ENCODE results near the gene ITGA11.
A peak's percentile ranks its signal among the peaks of the same experiment; 100 is the strongest.

ITGA11 gene

GRCh38 chr15:68389936-68390817 lies 41.8 kb downstream of the ITGA11 start:
- DNase-seq (ENCODE audit: insufficient read length, low spot score) (no peak), FAIRE-seq (no peak)
- no peak for TF ChIP-seq POLR2A (IDR thresholded peaks at IDR 0.05; ENCODE audit: low read depth, low read length)

DNA sequence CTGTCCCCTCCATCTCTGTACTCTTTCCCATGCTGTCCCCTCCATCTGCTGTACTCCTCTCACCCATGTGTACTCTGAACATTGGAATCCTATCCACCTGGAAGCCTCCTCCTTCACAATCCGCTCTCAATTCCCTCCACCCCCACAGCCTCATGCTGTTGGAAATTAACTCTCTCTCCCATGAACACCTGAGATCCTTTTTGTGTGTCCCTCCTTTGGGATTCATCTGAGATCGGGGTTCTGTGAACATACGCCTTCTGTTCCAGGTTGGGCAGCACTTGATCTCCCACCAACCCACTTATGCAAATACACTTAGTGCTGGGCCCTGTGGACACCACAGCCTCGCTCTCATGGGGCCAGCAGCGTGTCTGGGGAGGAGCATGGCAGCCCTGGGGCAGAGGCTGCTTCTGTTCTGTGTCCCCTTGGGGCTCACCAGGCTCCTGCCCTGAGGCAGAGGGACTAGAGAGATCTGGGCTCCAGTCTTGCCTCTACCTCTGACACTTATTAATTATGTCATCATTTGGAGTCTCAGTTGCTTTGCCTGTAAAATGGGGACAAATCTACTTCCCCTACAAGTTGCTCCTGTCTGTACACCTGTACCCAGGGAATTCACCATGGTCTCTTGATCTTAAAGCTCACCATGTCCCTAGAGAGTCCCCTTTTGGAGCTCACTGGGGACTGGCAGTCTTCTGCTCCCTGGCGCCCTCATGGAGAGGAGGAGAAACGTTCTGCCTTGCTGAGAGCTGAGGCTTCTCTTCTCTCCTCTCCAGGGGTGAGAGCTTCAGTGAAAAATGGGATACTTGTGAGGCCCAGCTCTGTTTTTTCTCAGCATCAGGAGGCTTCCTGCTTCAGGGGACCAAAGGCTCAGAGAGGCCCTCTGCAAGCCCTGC lies 42.7 kb downstream of the ITGA11 start:
- DNase-seq (ENCODE audit: insufficient read length, low spot score) (no peak), FAIRE-seq (no peak)
- TF ChIP-seq POLR2A (IDR thresholded peaks at IDR 0.05; ENCODE audit: low read depth, low read length): no peak

DNA sequence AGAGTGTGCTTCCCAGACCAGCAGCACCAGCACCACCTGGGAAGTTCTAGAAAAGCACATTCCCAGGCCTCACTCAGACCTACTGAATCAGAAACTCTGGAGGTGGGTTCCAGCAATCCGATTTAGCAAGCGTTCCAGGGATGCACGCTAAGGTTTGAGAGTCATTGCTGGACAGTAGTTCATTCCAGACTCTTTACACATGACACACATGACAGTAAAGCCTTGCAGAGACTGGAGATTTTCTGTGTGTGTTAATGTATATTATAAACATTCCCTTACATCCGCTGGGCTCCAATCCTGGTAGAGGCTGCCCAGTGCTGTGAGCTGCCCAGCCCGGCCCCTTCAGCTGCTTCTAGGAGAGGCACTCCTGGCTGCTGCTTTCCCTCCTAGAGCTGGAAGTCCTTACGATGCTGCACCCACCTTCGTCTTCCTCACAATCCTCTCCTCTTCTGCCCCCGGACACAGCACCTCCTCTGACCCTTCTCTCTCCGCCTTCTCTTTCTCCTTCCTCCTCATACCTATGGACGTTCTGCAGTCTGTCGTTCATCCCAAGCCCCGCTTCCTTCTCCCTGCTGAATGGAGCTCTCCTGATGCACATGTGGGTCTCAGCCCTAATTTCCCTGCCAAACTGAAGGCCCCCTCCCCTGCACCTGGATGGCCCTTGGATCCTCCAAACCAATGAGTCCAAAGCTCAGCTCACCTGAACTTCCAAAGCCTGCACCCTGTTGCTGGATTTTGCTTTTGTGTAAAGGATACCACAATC lies 44.4 kb downstream of the ITGA11 start:
- FAIRE-seq (no peak), DNase-seq (ENCODE audit: insufficient read length, low spot score) (no peak)
- TF ChIP-seq POLR2A (IDR thresholded peaks at IDR 0.05; ENCODE audit: low read depth, low read length): no peak

DNA sequence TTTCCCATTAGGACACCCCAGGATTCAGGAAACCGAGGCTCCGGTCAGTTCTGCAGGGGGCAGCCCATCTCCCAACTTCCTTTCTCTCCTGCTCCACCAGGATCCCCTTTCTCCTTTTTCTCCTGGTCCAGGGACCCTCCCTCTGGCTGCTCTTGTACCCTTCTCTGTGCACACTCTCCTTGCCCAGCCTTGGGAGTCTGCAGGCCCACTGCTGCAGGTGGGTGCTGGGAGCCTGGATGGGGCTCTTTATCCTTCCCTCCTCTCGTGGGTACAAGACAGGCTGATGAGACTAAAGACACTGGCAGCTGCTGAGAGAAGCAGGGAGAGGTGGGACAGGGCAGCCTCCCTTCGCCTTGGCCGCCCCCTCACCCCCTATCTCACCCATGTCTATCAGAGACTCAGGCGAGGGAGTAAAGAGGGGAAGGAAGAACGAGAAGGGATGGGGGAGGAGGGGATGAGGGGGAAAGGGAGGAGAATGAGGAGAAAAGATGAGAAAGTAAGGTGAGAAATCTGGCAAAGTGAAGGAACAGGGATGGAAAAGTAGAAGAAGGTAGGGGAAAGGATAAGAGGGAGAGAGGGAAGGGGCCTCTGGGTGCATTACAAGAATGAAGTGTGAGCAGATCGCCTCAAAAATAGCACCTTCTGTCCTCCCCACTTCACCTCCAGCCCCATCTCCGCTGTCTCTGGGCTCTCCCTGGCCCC lies 45.2 kb downstream of the ITGA11 start:
- no peak for FAIRE-seq

DNA sequence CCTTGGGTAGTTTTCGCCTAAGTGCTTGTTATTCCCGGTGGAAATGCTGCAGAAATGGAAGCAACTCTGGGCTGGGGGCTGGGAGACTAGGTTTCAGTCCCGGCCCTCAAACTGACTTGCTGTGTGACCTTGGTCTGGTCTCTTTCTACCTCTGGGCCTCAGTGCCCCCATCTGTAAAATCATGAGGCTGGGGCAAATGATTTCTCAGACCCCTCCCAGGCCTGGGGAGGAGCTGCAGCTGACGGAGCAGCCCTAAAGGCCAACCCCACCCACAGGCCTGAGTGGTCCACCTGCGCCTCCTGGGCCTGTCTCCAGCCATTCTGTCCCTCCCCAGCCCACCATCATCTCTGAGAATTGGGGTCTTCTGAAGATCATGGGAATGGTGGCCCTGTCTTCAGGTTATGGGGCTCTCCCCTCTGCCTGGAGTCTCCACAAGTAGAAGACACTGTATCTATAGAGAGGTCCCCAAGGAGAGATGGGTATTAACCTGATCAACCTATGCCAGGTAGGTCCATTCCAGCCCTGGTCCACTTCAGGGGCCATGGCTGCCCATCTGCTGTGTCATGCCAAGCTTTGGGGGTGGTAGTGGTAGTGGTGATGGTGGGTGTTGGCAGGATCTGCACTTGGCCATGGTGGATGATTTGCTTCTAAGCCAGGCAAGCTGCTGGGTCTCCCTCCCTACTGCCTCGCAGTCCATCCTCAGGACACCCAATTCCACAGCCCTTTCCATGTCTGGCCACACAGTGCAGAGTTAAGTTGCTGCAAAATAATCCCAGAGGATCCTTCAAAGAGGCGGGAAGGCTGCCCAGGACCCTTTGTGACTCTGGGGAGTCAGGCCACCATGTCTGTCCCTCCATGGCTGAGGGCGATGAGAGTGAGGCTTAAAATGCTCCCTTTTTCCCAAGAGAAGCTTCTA lies 46.0 kb downstream of the ITGA11 start:
- TF ChIP-seq POLR2A (IDR thresholded peaks at IDR 0.05; ENCODE audit: low read depth, low read length): no peak
- FAIRE-seq (no peak), DNase-seq (ENCODE audit: insufficient read length, low spot score) (no peak)

More for the DNA sequence above, 45.2 kb downstream of the ITGA11 start:
- no peak for DNase-seq (ENCODE audit: insufficient read length, low spot score)
- TF ChIP-seq POLR2A (IDR thresholded peaks at IDR 0.05; ENCODE audit: low read depth, low read length): no peak

DNA sequence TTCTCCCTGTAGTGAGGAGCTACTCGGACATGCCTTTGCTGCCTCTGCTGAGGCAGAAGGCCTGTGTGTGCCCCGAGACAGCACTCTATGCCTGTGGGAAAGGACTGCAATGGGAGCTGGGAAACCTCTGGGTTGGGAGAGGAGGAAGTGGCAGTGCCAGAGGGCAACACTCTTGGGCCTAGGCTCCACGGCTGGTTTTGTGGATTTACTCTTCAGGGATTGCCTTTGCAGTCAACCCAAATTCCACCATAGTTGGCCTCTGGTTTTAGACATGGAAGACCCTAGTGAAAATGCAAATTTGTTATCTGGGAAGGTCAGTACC lies 46.8 kb downstream of the ITGA11 start:
- FAIRE-seq: no peak
- no peak for TF ChIP-seq POLR2A (IDR thresholded peaks at IDR 0.05; ENCODE audit: low read depth, low read length)
- DNase-seq (ENCODE audit: insufficient read length, low spot score): no peak

GRCh38 chr15:68384451-68385239 lies 47.3 kb downstream of the ITGA11 start:
- TF ChIP-seq POLR2A (IDR thresholded peaks at IDR 0.05; ENCODE audit: low read depth, low read length): no peak
- FAIRE-seq: no peak

GRCh38 chr15:68383161-68384074 lies 48.5 kb downstream of the ITGA11 start:
- FAIRE-seq (no peak), DNase-seq (ENCODE audit: insufficient read length, low spot score) (peak; percentile 25)
- no peak for TF ChIP-seq POLR2A (IDR thresholded peaks at IDR 0.05; ENCODE audit: low read depth, low read length)

More at GRCh38 chr15:68384451-68385239, 47.3 kb downstream of the ITGA11 start:
- peak; percentile 50 for DNase-seq (ENCODE audit: insufficient read length, low spot score)

- FAIRE-seq: no peak
- DNase-seq (ENCODE audit: insufficient read length, low spot score): no peak
- no peak for TF ChIP-seq POLR2A (IDR thresholded peaks at IDR 0.05; ENCODE audit: low read depth, low read length)
These were observed 49.5 kb downstream of the ITGA11 start for GRCh38 chr15:68382286-68383007.

DNA sequence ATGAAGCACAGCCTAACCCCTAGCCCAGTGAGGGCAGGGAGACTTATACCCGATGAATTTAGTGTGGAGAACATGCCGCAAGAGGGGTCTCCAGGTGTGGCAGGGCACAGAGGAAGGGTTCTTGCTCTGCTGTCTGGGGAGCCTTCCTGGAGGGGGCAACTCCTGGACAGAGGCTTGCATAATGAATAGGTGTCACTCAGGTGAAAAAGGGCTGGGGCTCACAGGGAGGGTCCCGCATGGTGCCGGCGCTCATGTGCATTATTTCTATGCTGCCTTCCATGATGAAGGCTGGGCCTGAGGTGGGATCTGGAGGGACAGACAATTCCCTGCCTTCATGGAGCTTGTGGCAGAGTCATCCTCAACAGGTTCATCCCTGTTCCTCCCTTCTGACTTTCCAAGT lies 51.5 kb downstream of the ITGA11 start:
- no peak for FAIRE-seq
- no peak for TF ChIP-seq POLR2A (IDR thresholded peaks at IDR 0.05; ENCODE audit: low read depth, low read length)
- DNase-seq (ENCODE audit: insufficient read length, low spot score): no peak

Measured in H54 (cell line).